GM19467 (cell line): ENCODE measurements around the gene INIP.
"Not testable (repeated sequence)": the region's sequence is repeated elsewhere in the genome, so short reads cannot be mapped to it uniquely, and the experiment has no call there.

ENCODE experiments used
- ATAC-seq: cut with Tn5 transposase; IDR thresholded peaks from one replicate; pipeline ENCODE4 v1.9.1; 2021; ENCODE audit warnings: mild to moderate bottlenecking, moderate library complexity; ENCODE audit not compliant: unreplicated experiment

INIP gene

DNA sequence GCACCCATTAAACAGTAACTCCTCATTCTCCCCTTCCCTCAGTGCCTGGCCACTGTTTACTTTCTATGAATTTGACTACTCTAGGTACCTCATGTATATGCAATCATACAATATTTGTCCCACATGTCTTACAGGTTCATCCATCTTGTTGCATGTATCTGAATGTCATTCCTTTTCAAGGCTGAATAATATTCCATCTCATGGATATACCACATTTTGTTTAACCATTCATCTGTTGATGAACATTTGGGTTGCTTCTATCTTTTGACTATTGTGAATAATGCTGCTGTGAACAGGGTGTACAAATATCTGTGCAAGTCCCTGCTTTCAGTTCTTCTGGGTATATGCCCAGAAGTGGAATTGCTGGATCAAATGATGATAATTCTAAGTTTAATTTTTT is 40.9 kb downstream of the INIP start:
- ATAC-seq = no peak

DNA sequence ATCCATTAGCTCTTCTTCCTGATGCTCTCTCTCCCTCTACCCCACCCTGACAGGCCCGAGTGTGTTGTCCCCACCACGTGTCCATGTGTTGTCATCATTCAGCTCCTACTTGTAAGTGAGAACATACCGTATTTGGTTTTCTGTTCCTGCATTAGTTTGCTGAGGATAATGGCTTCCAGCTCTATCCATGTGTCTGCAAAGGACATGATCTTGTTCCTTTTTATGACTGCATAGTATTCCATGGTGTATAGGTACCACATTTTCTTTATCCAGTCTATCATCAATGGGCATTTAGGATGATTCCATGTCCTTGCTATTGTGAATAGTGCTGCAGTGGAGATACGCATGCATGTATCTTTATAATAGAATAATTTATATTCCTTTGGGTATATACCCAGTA is 44.7 kb downstream of the INIP start:
- ATAC-seq = not testable (repeated sequence)

DNA sequence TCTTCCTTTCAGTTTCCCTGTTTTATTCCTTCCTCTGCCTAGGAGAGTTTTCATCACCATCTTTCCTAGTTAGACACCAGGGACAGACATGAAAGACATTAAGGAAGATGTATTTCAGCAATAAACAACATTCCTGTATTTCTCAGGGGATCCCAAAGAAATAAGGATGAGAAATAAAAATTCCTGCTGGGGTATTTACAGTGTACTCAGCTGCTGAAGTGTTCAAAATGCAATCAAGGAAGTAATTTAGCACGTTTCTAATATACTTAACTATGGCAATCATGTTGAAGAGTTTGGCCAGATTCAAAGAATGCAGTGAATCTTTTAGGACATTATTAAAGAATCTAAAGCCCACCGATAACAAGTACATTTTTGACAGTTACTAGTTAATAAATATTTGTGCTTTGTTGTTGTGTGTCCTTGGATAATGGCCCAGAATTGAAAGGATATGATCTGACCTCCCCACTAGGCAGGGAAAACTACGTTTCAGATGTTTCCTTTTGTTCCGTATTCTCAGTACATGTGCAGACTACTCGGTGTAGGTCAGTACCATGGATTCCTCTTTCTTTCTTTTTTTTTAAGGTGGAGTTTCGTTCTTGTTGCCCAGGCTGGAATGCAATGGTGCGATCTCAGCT is 46.8 kb downstream of the INIP start:
- ATAC-seq = no peak

GRCh38 chr9:112669326-112669725 is 48.6 kb downstream of the INIP start:
- no peak for ATAC-seq

GRCh38 chr9:112665347-112665746 is 52.6 kb downstream of the INIP start:
- no peak for ATAC-seq

- no peak for ATAC-seq
Measured at GRCh38 chr9:112664531-112664930, 53.4 kb downstream of the INIP start.

GRCh38 chr9:112663681-112664080 is 54.2 kb downstream of the INIP start:
- no peak for ATAC-seq

DNA sequence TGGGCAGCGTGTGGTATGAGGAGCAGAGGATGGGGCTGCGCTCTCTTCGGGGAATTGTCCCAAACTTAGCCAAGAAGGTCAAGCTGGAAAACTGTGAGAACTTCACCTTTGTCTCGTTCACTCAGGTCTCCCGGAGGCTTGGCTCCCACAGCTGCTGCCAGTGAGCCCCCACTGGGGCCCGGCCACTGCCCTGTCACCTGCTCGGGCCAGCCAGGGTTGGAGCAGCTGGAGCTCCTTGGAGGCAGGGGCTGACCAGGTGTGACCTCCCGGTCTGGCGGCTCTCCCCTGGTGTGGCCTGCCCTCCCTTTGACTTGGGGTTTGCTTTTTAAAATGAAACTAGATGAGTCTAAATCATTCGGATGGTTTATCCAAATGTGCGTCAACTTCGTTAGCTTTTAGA is 58.0 kb downstream of the INIP start:
- ATAC-seq = no peak

DNA sequence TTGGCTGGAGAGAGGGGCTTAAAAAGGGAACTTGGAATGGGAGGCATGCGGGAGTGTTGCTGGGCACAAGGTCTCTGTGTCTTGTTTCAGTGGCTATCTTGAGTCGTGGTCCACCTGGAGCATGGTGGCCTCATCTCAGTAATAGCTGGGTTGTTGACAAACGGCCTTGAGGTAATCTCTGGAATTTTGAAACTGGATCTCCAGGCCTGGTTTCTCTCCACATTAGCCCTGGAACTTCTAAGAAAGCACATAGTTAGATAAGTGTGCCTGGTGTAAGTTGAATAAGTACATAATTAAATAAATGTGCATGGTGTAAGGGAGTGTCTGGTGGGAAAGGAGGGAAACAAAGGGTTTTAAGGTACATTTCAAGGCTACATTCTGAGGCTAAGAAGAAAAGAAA is 62.2 kb downstream of the INIP start:
- no peak for ATAC-seq

DNA sequence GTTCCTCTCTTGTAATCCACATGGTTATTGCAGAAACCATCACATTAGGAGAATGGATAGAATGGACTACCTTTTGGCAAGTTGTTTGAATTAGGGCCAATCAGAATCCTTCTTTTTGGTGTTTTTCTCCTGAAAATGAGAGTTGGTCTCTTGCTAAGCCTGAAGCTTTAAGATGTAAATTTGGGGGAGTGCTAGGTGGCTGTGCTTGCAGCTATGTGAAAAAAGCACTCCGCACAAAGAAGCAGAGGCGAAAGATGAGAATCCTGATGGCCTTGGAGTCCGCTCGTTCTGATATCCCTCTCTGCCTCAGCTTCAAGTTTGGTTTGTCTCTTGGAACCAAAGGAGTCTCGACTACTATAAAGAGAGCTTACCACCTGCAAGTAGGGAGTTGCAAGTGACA is 63.6 kb downstream of the INIP start:
- no peak for ATAC-seq

- no peak for ATAC-seq
Measured at GRCh38 chr9:112648624-112649023, 69.3 kb downstream of the INIP start.

DNA sequence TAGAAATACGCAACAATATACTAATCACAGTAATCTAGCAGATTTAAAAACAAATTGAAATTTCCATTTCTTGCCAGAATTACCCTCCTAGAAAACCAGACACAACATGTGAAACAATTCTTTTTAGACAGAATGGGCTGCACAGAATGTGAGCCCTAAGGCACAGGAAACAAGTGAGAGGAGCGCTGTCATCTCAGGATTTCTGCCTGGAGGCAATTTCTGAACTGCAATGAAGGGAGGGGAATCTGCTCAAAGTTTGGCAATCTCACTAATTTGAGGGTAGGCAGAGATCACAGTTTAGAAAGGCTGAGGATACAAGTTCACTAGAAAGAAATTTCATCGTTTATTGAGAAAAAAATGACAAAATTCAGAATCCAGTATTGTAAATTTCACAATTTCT is 70.3 kb downstream of the INIP start:
- no peak for ATAC-seq

GRCh38 chr9:112642126-112642525 is 75.8 kb downstream of the INIP start:
- no peak for ATAC-seq

DNA sequence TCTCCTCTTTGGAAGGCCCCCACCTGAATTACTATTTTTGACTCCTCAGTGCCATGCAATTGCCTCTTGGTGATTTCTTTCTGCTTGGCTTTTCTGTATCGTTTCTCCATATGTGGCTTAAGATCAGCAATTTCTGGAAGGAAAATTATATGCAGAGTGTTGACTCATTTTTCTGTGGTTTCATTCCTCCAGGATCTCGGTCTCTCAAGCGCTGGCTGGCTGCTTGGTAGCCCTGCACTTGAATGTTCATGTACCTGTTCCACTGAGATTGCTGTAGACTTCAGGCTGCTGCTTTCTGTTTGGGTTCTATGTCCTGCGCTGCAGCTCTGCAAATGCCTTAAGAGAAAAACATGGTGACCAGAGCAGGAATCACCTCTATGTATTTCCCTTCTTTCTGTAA is 77.6 kb downstream of the INIP start:
- ATAC-seq = no peak
